Measurements from ENCODE around the gene ROBO4.

Gene ROBO4

DNA sequence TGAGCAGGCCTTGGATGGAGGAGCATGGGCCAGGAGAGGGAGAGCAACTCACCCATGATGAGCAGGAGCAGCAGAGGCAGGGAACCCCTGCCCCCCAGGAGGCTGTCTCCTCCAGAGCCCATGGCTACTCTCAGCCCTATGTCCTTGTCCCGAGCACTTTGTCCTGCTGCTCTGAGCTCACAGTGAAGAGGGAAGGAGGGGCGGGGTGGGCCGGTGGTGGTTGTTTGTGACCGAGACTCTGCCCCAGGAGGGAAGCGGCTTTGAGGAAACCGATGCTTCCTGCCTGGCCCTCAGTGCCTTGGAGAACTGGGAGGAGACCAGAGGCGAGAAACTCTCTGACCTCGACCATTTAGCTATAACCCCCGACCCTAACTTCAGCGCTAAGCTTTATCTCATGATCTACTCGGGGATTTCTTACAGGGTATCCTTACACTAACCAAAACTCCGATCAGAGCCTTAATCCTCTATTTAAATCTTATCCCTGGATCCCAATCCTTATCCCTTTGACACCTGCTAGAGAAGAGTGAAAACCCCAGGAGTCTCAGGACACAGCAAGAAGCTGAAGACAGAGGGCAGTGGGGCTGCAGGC is at the start of gene ROBO4:
Gene ROBO4 (minus strand): TSS at position 192 of the 589 bp plus-strand sequence. CDS start 70 bp downstream, at position 122.
- Mint-ChIP-seq H3K4me3 (no peak within 1 kb of the TSS), H3K4me1 (peaks cover 12% of the 10 kb centered on the region), H3K9me3 (no peaks in the 10 kb centered on the region), H3K36me3 (no peaks in the 10 kb centered on the region), H3K27ac (no peak within 1 kb of the TSS), H3K27me3 (peaks cover 63% of the 10 kb centered on the region)
- no peak for DNase-seq
- CTCF ChIA-PET, result interaction anchor here (0.9 to 2.0 kb wide), 2 partner anchors 22 to 139 kb away, joined by 3 to 5 read pairs; no protein-coding TSS in a partner anchor

DNA sequence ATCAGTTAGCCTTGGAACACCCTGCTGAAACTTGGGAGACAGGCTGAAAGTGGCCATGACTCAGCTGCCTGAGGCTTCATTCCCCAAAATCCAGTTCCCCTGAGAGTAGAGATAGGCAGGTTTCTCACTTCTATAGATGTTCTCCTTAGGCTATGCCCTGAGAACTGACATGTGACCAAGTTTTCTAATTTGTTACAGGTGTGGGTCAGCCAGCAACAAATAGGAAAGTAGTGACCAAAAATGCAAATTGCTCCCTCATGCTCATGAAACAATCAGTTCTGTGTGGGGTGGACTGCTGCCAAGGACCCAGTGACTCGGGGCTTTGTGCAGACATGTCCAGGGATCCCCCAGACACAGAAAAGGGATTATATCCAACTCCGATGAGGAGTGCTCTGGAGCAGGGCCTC is 49.1 kb upstream of the ROBO4 start:
- H3K27ac Mint-ChIP-seq, result no peak overlapping the region
- DNase-seq, result no peak
- H3K36me3 Mint-ChIP-seq, result peaks cover 17% of the 10 kb centered on the region
- CTCF ChIA-PET, result no interaction called here
- peaks cover 20% of the 10 kb centered on the region for H3K4me1 Mint-ChIP-seq
- peaks cover 18% of the 10 kb centered on the region for H3K9me3 Mint-ChIP-seq
- no peaks in the 10 kb centered on the region for H3K27me3 Mint-ChIP-seq
- no peak overlapping the region for H3K4me3 Mint-ChIP-seq

DNA sequence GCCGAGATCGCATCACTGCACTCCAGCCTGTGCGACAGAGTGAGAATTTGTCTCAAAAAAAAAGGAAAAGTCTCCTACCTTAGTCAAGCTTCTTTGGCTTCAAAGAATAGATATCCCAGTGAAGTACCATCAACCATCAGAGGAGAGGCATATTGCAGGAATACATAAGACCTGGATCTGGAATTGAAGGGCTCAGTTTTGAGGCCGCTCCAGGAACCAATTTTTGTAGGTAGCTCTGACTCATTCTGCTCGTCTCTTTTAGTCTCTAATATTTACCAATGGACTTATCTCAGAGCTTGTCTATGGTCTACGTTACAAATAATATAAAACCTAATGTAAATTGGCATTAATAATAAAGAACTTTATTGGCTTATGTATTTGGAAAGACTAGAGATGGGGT is 48.2 kb upstream of the ROBO4 start:
- no peak for DNase-seq
- H3K36me3 Mint-ChIP-seq, result peaks cover 17% of the 10 kb centered on the region
- no peak overlapping the region for H3K27ac Mint-ChIP-seq
- H3K9me3 Mint-ChIP-seq, result peaks cover 18% of the 10 kb centered on the region
- peaks cover 20% of the 10 kb centered on the region for H3K4me1 Mint-ChIP-seq
- CTCF ChIA-PET, result no interaction called here
- no peaks in the 10 kb centered on the region for H3K27me3 Mint-ChIP-seq
- H3K4me3 Mint-ChIP-seq, result no peak overlapping the region

GRCh38 chr11:124944565-124944964 is 46.9 kb upstream of the ROBO4 start:
- Mint-ChIP-seq H3K27ac (no peak overlapping the region), H3K36me3 (peaks cover 17% of the 10 kb centered on the region), H3K9me3 (peaks cover 18% of the 10 kb centered on the region), H3K4me1 (peaks cover 20% of the 10 kb centered on the region), H3K27me3 (peaks cover 5% of the 10 kb centered on the region), H3K4me3 (no peak overlapping the region)
- CTCF ChIA-PET, result interaction anchor here (0.8 kb wide), 1 partner anchor 272 kb away, joined by 3 read pairs; no protein-coding TSS in a partner anchor
- DNase-seq, result no peak

DNA sequence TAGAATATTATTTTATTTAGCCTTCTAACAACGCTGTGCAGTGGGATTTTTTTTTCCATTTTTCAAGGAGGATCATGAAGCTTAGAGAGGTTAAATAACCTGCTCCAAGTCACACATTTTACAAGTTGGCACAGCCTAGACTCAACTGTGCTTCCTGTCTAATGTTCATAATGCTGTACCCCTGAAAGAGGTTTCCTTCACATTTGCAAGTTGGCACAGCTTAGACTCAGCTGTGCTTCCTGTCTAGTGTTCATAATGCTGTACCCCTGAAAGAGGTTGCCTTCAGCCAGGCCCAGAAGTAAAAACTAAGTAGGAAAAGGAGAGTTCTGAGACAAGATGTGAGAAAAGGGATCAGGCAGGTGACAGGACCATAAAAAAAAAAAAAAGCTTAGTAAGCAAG is 46.1 kb upstream of the ROBO4 start:
- peaks cover 12% of the 10 kb centered on the region for H3K9me3 Mint-ChIP-seq
- peaks cover 19% of the 10 kb centered on the region for H3K4me1 Mint-ChIP-seq
- H3K4me3 Mint-ChIP-seq, result no peak overlapping the region
- peaks cover 13% of the 10 kb centered on the region for H3K36me3 Mint-ChIP-seq
- CTCF ChIA-PET, result interaction anchor here (0.9 kb wide), 1 partner anchor 199 kb away, joined by 3 read pairs; no protein-coding TSS in a partner anchor
- peaks cover 13% of the 10 kb centered on the region for H3K27me3 Mint-ChIP-seq
- H3K27ac Mint-ChIP-seq, result no peak overlapping the region
- DNase-seq, result no peak

DNA sequence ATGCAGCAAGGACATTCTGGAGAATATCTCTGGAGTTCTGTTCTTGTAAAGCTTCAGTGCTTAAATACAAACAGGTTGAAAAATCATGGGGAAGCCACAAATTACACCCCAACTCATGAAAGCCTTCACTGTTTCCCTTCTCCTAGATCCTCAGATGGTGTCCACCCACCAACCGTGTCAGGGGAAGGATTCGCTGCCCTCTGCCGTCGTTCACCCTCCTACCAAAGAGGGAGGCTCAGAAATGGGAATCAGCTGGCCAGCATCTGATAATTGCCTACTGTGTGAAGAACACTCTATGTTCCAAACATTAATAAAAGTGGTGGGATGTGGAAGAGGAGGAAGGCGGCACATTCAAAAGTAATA is 45.6 kb upstream of the ROBO4 start:
- Mint-ChIP-seq H3K4me3 (no peak overlapping the region), H3K36me3 (peaks cover 8% of the 10 kb centered on the region), H3K9me3 (peaks cover 8% of the 10 kb centered on the region), H3K27me3 (peaks cover 16% of the 10 kb centered on the region), H3K4me1 (peaks cover 15% of the 10 kb centered on the region), H3K27ac (no peak overlapping the region)
- CTCF ChIA-PET, result interaction anchor here (0.9 kb wide), 1 partner anchor 199 kb away, joined by 3 read pairs; no protein-coding TSS in a partner anchor
- no peak for DNase-seq

DNA sequence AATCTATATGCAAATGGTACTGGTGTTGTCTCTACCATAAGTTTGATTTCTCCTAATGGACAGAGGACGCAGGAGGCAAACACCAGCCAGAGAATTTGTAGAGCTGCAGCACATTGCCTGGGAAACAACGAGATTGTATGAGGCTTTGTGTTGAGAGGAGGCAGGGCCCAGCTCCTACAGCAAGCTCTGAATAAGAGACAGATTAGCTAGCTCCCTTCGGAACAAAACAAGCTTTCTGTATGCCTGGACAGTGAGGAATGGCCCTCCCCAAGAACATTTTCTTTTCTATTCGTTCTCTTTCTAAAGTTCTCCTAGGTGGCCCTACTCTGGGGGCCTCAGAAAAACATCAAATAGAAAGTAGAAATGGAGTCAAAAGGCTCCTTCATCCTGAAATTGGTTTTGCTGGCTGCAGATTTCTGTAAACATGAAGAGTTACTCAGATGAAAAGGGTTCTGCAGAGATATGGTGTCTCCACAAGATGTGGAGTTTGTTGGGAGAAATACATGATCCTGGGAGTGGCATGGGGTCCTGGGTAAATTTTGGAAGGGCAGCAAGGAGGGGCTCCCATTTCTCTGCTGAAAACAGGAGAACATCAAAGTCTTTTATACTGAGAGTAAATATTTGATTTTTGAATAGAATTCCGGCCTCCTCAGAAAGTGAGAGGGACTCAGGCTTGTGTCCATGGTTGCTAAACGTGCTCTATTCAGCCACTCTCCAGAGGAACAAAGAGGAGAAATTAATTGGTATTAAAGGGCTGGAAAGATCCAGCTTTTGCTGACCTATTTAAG is 45.0 kb upstream of the ROBO4 start:
- peaks cover 2% of the 10 kb centered on the region for H3K9me3 Mint-ChIP-seq
- CTCF ChIA-PET, result interaction anchor here (1.6 kb wide), 1 partner anchor 199 kb away, joined by 6 read pairs; no protein-coding TSS in a partner anchor
- H3K27me3 Mint-ChIP-seq, result peaks cover 22% of the 10 kb centered on the region
- no peak overlapping the region for H3K27ac Mint-ChIP-seq
- H3K4me3 Mint-ChIP-seq, result no peak overlapping the region
- H3K4me1 Mint-ChIP-seq, result peaks cover 13% of the 10 kb centered on the region
- DNase-seq, result no peak
- peaks cover 2% of the 10 kb centered on the region for H3K36me3 Mint-ChIP-seq

- no peak overlapping the region for H3K4me3 Mint-ChIP-seq
- CTCF ChIA-PET, result interaction anchor here (1.1 to 1.6 kb wide), 3 partner anchors 8 to 200 kb away, joined by 3 to 6 read pairs (median 4); no protein-coding TSS in a partner anchor
- DNase-seq, result no peak
- peaks cover 30% of the 10 kb centered on the region for H3K27me3 Mint-ChIP-seq
- peaks cover 13% of the 10 kb centered on the region for H3K4me1 Mint-ChIP-seq
- no peak overlapping the region for H3K27ac Mint-ChIP-seq
- peaks cover 2% of the 10 kb centered on the region for H3K36me3 Mint-ChIP-seq
- no peaks in the 10 kb centered on the region for H3K9me3 Mint-ChIP-seq
Measured at GRCh38 chr11:124941703-124942102, 44.0 kb upstream of the ROBO4 start.

DNA sequence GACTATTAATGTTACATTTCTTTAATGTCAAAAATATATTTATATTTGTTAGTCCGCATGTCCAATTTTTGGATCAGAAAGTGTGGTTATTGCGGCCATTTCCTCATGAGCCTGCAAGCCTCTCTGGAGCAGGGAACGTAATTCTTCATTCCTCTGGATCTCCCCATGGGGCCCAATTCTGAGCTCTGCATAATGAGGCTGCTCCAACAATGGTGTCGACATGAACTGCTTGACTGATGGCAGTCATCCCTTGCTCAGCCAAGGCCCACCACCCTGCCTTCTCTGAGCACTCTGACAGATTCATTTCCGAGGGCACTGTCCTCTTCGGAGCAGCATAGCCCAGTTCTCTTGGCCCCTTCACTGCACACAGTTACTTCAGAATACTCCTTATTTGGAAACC is 41.3 kb upstream of the ROBO4 start:
- no peak for DNase-seq
- H3K27me3 Mint-ChIP-seq, result peaks cover 42% of the 10 kb centered on the region
- no peak overlapping the region for H3K27ac Mint-ChIP-seq
- peaks cover 10% of the 10 kb centered on the region for H3K4me1 Mint-ChIP-seq
- no peaks in the 10 kb centered on the region for H3K9me3 Mint-ChIP-seq
- H3K4me3 Mint-ChIP-seq, result no peak overlapping the region
- H3K36me3 Mint-ChIP-seq, result no peaks in the 10 kb centered on the region
- CTCF ChIA-PET, result no interaction called here

- CTCF ChIA-PET, result no interaction called here
- Mint-ChIP-seq H3K27ac (no peak overlapping the region), H3K4me1 (peaks cover 4% of the 10 kb centered on the region), H3K4me3 (no peak overlapping the region), H3K27me3 (peaks cover 42% of the 10 kb centered on the region), H3K9me3 (no peaks in the 10 kb centered on the region), H3K36me3 (no peaks in the 10 kb centered on the region)
- DNase-seq, result no peak
Measured at GRCh38 chr11:124938206-124938765, 40.6 kb upstream of the ROBO4 start.

- no peak for DNase-seq
- Mint-ChIP-seq H3K4me1 (no peaks in the 10 kb centered on the region), H3K9me3 (no peaks in the 10 kb centered on the region), H3K36me3 (no peaks in the 10 kb centered on the region), H3K4me3 (no peak overlapping the region), H3K27ac (no peak overlapping the region), H3K27me3 (peaks cover 42% of the 10 kb centered on the region)
- CTCF ChIA-PET, result interaction anchor here (1.6 kb wide), 1 partner anchor 205 kb away, joined by 4 read pairs; no protein-coding TSS in a partner anchor
Measured at GRCh38 chr11:124937336-124937935, 39.8 kb upstream of the ROBO4 start.

- no peaks in the 10 kb centered on the region for H3K36me3 Mint-ChIP-seq
- no peak within 1 kb of the TSS for H3K4me3 Mint-ChIP-seq
- no peak for DNase-seq
- no peaks in the 10 kb centered on the region for H3K9me3 Mint-ChIP-seq
- peaks cover 8% of the 10 kb centered on the region for H3K4me1 Mint-ChIP-seq
- no peak within 1 kb of the TSS for H3K27ac Mint-ChIP-seq
- CTCF ChIA-PET, result interaction anchor here (0.6 to 1.9 kb wide), 7 partner anchors 14 to 206 kb away, joined by 3 to 10 read pairs (median 4); partner anchors contain the start of gene CCDC15
- peaks cover 42% of the 10 kb centered on the region for H3K27me3 Mint-ChIP-seq
Measured at GRCh38 chr11:124935548-124936514, 38.2 kb upstream of the ROBO4 start, which contains the start of gene HEPACAM. HEPACAM (minus strand) TSS chr11:124936047; CDS start chr11:124936006, 41 bp downstream.

DNA sequence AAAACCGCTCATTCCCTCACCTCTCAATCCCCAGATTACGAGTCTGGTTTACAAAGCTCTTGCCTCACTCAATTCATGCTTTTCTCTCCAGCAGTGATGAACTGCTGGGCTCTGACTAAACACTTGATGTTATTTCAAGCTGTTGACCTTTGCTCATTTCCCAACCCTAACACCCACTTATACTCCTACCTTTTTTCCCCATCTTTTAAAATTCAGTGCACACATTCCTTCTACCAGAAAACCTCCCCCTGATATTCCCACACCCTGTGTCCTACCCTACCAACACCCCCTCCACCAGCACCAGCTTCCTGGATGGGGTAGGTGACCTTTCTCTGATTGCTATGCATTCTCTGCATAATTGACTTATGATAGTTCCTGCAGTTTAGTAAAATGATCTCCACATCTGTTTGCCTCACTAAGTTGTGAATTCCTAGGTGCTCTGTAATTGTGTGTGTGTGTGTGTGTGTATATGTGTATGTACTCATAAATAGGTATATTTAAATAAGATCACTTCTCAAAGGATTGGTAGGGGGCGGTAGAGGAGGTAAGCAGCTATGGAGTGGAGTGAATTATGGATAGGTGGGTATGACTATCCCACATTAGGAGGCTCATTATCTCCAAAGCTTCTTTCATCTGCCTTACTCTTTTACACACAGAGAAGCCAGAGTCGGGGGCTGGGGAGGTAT is 37.3 kb upstream of the ROBO4 start:
- no peak for DNase-seq
- no peak overlapping the region for H3K4me3 Mint-ChIP-seq
- CTCF ChIA-PET, result interaction anchor here (0.6 to 1.9 kb wide), 5 partner anchors 12 to 97 kb away, joined by 3 to 10 read pairs (median 3); no protein-coding TSS in a partner anchor
- no peak overlapping the region for H3K27ac Mint-ChIP-seq
- H3K36me3 Mint-ChIP-seq, result no peaks in the 10 kb centered on the region
- H3K27me3 Mint-ChIP-seq, result peaks cover 37% of the 10 kb centered on the region
- H3K9me3 Mint-ChIP-seq, result no peaks in the 10 kb centered on the region
- H3K4me1 Mint-ChIP-seq, result peaks cover 16% of the 10 kb centered on the region

All from activated naive CD4-positive, alpha-beta T cell treated with anti-CD3 and anti-CD28 coated beads, Interleukin-2, amount 10 ng/mL, durations not matched to agents 7 days and 5 days (primary cell).